HuH-7 (cell line): Measurements from ENCODE around the gene PWWP2B.

Source experiments
- DNase-seq: peaks from one replicate; pipeline ENCODE4 v3.0.0; 2011; ENCODE audit warnings: low spot score

PWWP2B gene

DNA sequence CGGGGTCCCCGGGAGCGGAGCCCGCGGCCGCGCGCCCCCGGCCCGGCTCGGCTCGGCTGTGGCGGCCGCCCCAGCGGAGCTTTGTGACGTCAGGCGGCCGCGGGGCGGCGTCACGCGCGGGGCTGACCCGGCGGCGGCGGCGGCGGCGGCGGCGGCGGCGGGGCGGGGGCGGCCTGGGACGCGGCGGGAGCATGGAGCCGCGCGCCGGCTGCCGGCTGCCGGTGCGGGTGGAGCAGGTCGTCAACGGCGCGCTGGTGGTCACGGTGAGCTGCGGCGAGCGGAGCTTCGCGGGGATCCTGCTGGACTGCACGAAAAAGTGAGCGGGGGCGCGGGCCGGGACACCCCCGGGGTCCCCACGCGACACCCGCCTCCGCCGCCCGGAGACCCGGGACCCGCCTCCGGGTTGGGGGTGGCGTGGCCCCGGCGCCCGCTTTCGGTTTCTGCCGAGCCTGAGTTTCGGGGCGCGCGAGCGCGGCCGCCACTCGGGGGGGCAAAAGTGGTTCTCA lies at the start of gene PWWP2B:
Gene PWWP2B, plus strand, starts transcription at position 165 of the 506 bp plus-strand sequence. Its CDS starts 27 bp downstream, at position 192.
- peak; percentile 55 for DNase-seq

DNA sequence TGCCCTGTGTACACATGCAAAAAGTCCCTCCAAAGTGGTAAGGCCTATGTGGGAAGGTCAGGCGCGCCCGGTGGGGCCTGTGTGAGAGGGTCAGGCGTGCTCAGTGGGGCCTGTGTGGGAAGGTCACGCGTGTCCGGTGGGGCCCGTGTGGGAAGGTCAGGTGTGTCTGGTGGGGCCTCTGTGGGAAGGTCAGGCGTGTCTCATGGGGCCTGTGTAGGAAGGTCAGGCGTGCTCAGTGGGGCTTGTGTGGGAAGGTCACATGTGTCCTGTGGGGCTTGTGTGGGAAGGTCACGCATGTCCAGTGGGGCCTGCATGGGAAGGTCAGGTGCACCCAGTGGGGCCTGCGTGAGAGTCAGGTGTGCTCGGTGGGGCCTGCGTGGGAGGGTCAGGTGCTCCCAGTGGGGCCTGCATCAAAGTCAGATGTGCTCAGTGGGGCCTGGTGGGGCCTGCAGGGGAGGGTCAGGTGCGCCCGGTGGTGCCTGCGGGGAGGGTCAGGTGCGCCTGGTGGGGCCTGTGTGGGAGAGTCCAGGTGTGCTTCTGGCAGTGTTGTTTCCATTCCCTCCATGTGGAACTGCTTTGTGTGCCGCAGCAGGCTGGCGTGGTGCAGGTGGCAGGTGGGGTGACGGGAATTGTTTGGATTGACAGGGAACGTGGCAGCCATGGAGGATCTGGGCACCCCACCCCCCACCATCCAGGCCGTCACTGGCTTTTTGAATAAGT lies 49.6 kb upstream of the PWWP2B start:
- no peak for DNase-seq

DNA sequence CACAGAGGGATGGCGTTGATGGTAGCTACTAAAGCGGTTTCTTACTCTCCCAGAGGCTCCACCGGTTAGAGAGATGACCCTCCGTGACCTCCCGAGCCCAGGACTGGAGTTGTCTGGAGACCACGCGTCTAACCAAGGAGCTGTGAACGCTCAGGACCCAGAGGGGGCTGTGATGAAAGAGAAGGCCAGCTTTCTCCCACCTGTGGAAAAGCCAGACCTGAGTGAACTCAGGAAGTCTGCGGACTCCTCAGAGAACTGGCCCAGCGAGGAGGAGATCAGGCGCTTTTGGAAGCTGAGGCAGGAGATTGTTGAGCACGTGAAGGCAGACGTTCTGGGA lies 49.1 kb upstream of the PWWP2B start:
- no peak for DNase-seq

DNA sequence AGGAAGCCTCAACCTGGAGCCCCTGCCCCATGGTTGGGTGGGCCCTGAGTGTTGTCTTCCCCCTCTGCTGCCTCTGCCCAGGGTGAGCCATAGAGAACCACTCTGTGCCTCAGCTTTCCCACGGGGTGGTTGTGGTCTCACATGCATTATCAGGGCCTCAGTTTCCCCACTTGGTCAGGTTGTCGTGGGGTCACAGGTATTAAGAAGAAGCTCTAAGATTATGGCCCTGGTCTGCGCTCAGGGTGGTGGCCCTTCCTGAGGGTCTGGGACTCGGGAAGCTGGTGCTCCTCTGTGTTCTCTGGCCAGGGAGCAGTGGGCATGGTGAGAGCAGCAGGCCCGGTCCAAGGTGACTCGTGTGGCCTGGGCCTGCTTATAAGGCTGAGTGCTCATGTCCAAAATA lies 47.2 kb upstream of the PWWP2B start:
- DNase-seq: no peak

GRCh38 chr10:132350391-132350790 lies 46.6 kb upstream of the PWWP2B start:
- DNase-seq: no peak

DNA sequence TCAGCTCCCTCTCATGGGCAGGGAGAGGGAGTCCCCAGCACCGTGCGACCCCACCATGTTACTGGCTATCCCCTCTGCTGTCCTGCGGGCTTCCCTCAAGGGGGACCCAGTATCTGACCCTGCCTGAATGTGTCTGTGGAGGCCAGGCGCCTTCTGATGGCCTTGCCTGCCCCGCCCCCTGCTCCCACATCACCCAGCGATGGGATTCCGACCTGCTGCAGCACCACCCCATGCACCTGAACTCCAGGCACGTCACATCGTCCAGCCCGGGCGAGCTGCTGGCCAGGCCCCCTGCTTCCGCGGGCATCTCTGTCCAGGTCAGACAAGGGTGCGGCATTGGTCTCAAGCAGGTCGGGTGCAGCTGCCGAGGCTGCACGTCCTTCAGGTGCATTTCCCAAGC lies 46.1 kb upstream of the PWWP2B start:
- no peak for DNase-seq

GRCh38 chr10:132351611-132352010 lies 45.4 kb upstream of the PWWP2B start:
- DNase-seq: no peak

GRCh38 chr10:132352462-132353308 lies 44.3 kb upstream of the PWWP2B start:
- DNase-seq: peak; percentile 92

DNA sequence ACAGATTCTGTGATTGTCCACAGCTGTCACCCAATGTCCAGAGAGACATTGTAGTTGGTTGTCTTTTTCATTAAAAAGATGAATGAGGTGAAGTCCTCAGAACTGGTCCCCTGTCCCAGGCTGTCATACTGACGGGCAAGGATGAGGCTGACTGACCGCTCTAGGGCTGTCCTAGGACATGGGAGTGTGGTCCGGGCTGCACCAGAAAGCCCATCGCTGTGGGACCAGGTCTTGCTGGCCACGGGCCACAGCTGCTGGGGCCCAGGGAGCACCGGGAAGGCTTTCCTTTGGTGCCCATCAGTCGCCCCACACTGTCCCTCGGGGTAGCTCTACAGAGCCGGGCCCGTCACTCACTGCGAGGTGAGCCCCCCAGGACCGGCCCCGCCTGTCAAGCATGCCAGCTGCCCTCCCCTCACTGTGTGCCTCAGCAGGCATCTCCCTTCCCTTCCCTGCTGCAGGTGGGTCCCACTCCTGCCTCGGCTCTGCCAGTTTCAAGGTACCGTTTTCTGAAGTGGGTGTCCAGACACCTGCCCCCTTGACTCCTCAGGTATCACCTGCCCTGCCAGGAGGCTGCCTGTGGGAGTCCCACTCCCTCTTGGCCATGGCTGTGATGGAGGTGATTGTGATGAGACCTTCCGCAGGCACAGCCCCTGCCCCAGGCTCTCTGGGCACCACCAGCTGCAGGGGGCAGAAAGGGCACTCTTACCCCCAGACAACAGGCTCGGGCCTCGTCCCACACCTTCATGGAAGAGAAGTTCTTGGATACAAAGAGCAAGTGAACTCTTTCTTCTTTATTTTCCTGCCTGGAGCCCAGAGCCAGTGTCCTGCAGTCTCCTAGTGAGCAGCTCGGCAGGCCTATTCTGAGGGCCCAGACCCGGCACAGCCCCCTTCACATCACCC lies 43.3 kb upstream of the PWWP2B start:
- DNase-seq: no peak

DNA sequence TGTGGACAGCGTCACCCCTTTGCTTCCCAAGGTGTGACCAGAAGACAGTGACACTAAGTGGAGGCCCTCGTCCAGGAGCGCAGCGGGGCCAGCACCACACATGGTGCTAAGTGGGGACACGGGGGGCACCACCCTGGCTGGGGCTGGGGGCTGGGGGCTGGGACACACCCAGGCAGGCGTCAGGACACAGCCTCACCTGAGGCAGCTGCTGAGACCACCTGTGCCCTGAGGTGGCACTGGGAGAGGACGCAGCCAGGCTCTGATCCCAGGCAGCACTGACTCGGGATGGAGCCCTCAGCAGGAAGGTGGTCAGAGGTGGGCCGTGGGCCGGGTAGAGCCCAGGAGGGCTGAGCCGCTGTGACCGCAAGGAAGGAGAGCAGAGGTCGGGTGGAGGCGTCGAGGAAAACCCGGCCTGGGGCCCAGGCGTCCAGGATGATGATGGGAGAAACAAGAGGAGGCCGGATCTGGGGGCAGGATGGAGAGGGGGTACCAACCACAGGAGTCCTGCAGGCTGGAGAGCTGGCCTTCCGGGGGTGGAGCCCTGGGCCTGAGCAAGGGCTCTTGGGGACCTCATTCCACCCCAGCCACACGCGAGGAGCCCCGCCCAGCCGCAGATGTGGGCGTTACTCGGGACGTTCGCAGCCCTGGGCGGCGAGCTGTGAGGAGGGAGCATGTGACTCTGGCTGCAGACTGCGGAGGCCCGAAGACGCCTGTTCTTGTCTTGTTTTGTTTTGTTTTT lies 42.5 kb upstream of the PWWP2B start:
- no peak for DNase-seq

- no peak for DNase-seq
Observed at GRCh38 chr10:132355297-132355696, 41.7 kb upstream of the PWWP2B start.

DNA sequence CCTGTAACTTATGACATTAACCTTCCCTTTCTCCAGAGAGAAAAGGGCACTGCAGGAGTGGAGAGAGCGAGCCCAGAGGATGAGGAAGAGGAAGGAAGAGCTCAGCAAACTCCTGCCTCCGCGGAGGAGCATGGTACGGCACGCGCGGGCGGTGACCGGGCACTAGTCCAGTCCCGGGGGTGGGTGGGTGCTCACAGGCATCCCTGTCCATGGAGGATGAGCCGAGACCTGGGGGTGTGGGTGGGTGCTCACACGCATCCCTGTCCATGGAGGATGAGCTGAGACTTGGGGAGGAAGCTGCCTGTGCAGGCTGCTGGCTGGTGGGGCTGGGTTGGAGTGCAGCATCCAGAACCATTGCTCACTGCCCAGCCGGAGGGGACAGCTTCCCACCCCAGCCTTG lies 41.2 kb upstream of the PWWP2B start:
- DNase-seq: no peak

GRCh38 chr10:132356621-132357195 lies 40.3 kb upstream of the PWWP2B start:
- DNase-seq: no peak

DNA sequence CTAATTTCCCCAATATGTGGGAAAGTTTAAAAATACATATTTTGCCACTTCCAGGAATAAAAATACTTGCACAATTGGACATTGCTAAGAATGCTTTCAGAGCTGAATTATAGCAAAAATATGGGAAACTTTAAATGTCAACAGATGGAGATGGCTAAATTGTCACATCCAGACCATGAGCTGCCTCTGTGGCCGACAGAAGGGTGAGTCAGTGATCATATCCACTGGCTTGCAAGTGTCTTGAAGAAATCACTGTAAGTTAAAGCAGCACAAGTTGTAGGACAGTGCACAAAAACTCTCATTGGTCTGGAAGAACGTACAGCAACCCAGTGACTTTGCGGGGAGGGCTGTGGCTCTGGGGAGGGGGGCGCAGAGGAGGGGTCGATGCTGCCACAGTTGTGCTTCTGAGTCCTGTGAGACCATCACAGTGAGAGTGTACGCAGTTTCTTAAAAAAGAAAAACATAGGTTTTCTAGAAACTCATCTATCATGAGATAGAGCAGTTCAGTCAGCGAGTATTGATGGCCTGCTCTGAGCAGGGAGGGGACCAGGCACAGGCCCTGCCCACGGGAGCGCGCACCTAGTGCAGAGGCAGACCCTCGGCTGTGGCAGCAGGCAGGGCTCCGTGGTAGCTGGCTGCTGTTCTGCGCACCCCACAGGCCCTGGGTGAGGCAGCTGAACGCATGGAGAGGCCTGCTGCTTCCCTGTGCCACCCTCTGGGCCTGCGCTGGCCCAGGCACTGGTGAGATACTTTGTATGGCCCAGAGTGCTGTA lies 39.5 kb upstream of the PWWP2B start:
- DNase-seq: no peak

- no peak for DNase-seq
Observed at GRCh38 chr10:132359305-132360040, 37.5 kb upstream of the PWWP2B start.

- peak; percentile 87 for DNase-seq
Observed at GRCh38 chr10:132360766-132361447, 36.1 kb upstream of the PWWP2B start.

DNA sequence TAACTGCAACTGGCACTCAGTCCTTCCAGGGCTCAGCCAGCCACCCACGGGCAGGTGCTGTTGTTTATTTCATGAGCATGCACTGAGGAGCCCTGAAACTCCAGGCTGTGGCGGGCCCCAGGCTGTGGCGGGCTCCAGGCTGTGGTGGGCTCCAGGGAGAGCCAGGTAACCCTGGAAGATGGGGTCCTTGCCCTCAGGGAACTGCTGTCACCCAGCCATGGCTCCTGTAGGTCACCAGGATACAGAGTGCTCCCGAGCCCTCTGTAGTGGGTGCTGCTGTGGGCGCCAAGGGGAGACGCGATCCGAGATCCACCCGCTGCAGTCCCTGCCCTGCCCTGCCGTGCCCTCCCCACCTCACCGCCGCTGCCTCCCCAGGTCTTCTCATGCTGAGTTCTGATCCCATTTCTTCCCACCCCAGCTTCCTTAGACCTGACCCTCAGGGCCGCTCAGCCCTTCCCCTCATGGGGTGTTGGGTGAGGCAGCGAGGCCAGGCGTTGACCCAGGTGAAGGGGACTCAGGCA lies 35.4 kb upstream of the PWWP2B start:
- DNase-seq: no peak

- DNase-seq: no peak
Observed at GRCh38 chr10:132362151-132362611, 34.8 kb upstream of the PWWP2B start.

DNA sequence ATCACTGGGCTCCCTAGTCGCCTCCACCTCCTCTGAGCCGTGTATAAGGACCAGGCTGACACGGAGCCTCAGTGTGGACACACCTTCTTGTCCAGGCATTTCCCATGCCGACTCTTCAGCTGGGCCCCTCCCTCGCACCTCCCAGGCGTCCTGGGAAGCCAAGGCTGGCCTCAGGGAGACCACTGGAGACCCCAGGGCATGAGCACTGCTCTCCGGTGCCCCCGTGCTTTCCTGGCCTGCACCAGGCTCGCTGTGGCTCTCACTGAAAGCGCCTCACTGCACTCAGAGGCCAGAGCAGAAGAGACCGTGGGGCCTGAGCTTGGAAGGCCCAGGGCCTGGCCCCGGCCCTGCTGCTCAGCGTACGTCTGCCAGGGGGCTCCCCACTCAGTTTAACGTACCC lies 33.6 kb upstream of the PWWP2B start:
- DNase-seq: no peak
